Neutrophil (primary cell): ENCODE results near the gene CUTC.

ENCODE experiments used
- H3K27ac ChIP-seq: fragments of 200-600 bp; sonication (generic); 2 replicates; pipeline ENCODE4 v1.5.1; 2016; ENCODE audit warnings: mild to moderate bottlenecking, moderate library complexity
- H3K27me3 ChIP-seq: fragments of 200-600 bp; sonication (generic); 2 replicates; pipeline ENCODE4 v1.6.0; 2016; ENCODE audit warnings: mild to moderate bottlenecking
- H3K36me3 ChIP-seq: fragments of 200-600 bp; sonication (generic); 2 replicates; pipeline ENCODE4 v1.5.1; 2017
- H3K4me1 ChIP-seq, 2 experiments: fragments of 200-600 bp in 1 of 2; sonication (generic) in 1 of 2; 1 replicate in 1 of 2; 2 replicates in 1 of 2; pipeline versions ENCODE4 v1.5.1 to v1.6.1; 2013 to 2016; ENCODE audit warnings: low read depth in 1 of 2, low read length in 1 of 2, mild to moderate bottlenecking in 1 of 2, moderate library complexity in 1 of 2; ENCODE audit not compliant: control insufficient read depth in 1 of 2, insufficient read depth in 1 of 2
- H3K4me3 ChIP-seq, 2 experiments: fragments of 200-600 bp in 1 of 2; sonication (generic) in 1 of 2; 1 replicate in 1 of 2; 2 replicates in 1 of 2; pipeline ENCODE4 v1.5.1; 2013 to 2016; ENCODE audit warnings: low read depth in 1 of 2, low read length in 1 of 2, mild to moderate bottlenecking in 1 of 2, moderate library complexity in 1 of 2
- H3K9me3 ChIP-seq: fragments of 200-600 bp; sonication (generic); 2 replicates; pipeline ENCODE4 v1.5.1; 2016
- CTCF ChIP-seq: fragments of 200-600 bp; sonication (generic); IDR thresholded peaks from 2 replicates; pipeline ENCODE4 v1.5.1; 2016; ENCODE audit warnings: antibody characterized with exemption

CUTC gene

GRCh38 chr10:99777918-99778714, 46.1 kb downstream of the CUTC start:
- Histone ChIP-seq H3K9me3 (no peaks in the 10 kb centered on the region), H3K4me3 (no peak overlapping the region), H3K4me1 (peaks cover 45 to 57% of the 10 kb centered on the region in 2 experiments), H3K27me3 (no peaks in the 10 kb centered on the region), H3K27ac (peak overlapping the region; percentile 75), H3K36me3 (no peaks in the 10 kb centered on the region)
- no peak for TF ChIP-seq CTCF

GRCh38 chr10:99779335-99779734, 47.3 kb downstream of the CUTC start:
- peak overlapping the region; percentile 12 to 26 for H3K4me3 ChIP-seq
- no peaks in the 10 kb centered on the region for H3K9me3 ChIP-seq
- TF ChIP-seq CTCF = no peak
- peaks cover 45 to 57% of the 10 kb centered on the region in 2 experiments for H3K4me1 ChIP-seq
- no peaks in the 10 kb centered on the region for H3K27me3 ChIP-seq
- H3K36me3 ChIP-seq = no peaks in the 10 kb centered on the region
- peak overlapping the region; percentile 75 for H3K27ac ChIP-seq

GRCh38 chr10:99781734-99782429, 49.8 kb downstream of the CUTC start:
- Histone ChIP-seq H3K4me1 (peaks cover 33 to 49% of the 10 kb centered on the region in 2 experiments), H3K27ac (no peak overlapping the region), H3K4me3 (no peak overlapping the region), H3K9me3 (no peaks in the 10 kb centered on the region), H3K36me3 (no peaks in the 10 kb centered on the region), H3K27me3 (no peaks in the 10 kb centered on the region)
- no peak for TF ChIP-seq CTCF

- Histone ChIP-seq H3K27ac (no peak within 1 kb of the TSS), H3K27me3 (no peaks in the 10 kb centered on the region), H3K4me1 (peaks cover 26 to 41% of the 10 kb centered on the region in 2 experiments), H3K9me3 (no peaks in the 10 kb centered on the region), H3K4me3 (no peak within 1 kb of the TSS), H3K36me3 (no peaks in the 10 kb centered on the region)
- no peak for TF ChIP-seq CTCF
These were observed 50.6 kb downstream of the CUTC start, which contains the start of gene ABCC2 for GRCh38 chr10:99782447-99783286. Gene ABCC2, plus strand, starts transcription at chr10:99782640. Its CDS starts 205 bp downstream, at chr10:99782845.

- peaks cover 10 to 26% of the 10 kb centered on the region in 2 experiments for H3K4me1 ChIP-seq
- TF ChIP-seq CTCF = no peak
- H3K27ac ChIP-seq = no peak overlapping the region
- no peaks in the 10 kb centered on the region for H3K9me3 ChIP-seq
- no peaks in the 10 kb centered on the region for H3K36me3 ChIP-seq
- no peaks in the 10 kb centered on the region for H3K27me3 ChIP-seq
- H3K4me3 ChIP-seq = no peak overlapping the region
These were observed 52.1 kb downstream of the CUTC start for GRCh38 chr10:99784016-99784726.
